GM21529 (cell line): Measurements from ENCODE around the gene NCF2.
A peak's percentile ranks its signal among the peaks of the same experiment; 100 is the strongest.

Experiments
- ATAC-seq: cut with Tn5 transposase; IDR thresholded peaks from one replicate; pipeline ENCODE4 v1.9.1; 2021; ENCODE audit not compliant: unreplicated experiment

NCF2 gene

DNA sequence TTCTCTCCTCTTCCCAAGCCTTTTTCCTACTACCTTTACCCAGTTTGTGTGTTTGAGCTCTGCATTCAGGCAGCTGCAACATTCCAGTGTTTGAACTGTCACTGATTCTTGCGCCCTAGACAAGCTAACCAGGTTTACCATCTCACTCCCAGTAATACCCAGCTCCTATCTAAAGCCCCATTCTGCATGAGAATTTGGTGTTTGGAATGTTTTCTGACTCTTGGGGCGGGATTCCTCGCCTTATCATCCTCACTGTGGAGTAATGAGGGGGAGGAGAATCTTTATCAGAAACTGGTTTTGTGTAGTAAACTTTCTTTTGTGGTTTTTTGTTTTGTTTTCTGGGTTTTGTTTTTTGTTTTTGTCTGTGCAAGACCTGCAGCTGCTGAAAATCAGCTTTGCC, 36.5 kb downstream of the NCF2 start:
- ATAC-seq = no peak

DNA sequence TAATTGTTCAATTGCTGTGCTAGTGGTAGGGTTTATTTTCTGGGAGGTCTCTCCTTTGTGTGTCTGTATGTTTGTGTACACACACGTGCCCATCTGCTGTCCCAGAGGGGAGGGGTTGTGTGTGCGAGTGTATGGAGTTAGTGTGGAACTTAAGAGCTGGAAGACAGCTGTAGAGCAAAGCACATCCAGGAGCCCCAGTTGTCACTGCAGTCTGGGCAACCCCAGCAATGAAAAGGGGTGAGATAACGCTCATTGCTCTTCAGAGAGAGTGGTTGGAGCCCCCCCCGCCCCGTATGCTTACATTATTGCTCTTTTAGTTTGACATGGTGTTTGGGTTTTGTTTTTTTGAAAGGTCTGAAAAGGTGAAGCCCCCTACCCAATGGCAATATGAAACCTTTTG, 36.9 kb downstream of the NCF2 start:
- no peak for ATAC-seq

DNA sequence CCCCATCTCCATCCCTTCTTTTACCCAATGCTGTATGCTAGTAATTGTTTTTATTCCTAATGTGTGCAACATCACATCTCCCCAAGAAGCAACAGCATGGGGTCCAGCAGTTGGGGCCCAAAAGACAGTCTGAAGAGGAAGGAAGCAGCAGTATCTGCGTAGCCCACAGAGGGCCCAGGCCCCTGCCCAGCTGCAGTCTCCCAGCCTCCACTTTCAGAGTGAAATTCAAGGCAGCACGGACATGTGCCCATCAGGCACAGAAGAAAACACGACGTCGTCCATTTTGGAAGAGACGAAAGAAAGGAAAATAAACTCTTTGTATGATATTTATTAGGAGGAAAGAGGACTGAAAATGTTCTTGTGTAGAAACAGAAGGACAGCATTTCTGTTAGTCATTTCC, 37.4 kb downstream of the NCF2 start:
- no peak for ATAC-seq

- ATAC-seq = no peak
Measured at GRCh38 chr1:183552441-183552840, 37.8 kb downstream of the NCF2 start.

- no peak for ATAC-seq
Measured at GRCh38 chr1:183551924-183552323, 38.3 kb downstream of the NCF2 start.

- no peak for ATAC-seq
Measured at GRCh38 chr1:183550915-183551314, 39.3 kb downstream of the NCF2 start.

- no peak for ATAC-seq
Measured at GRCh38 chr1:183548116-183548515, 42.1 kb downstream of the NCF2 start.

DNA sequence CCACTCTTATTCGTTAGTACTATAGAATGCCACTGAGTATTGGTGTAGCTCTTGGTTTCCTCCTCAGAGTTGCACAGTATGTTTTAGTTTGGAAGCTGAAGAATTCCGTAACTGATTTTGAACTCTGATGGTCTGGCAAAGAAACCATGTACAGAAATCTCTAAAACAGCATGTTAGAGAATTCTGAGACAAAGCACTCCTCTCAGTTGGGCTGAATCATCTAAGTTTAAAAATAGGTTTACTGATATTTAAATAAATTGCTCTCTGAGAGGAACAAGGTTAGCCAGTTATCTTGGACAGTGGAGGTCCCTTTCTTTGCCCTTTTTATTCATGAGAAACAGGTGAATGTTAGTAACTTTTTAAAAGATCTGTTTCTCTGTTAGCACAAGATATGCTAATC, 43.8 kb downstream of the NCF2 start:
- ATAC-seq = no peak

- ATAC-seq = no peak
Measured at GRCh38 chr1:183544598-183545297, 45.5 kb downstream of the NCF2 start.

GRCh38 chr1:183543619-183544204, 46.5 kb downstream of the NCF2 start:
- peak; percentile 75 for ATAC-seq

GRCh38 chr1:183537405-183537804, 52.9 kb downstream of the NCF2 start:
- ATAC-seq = no peak

DNA sequence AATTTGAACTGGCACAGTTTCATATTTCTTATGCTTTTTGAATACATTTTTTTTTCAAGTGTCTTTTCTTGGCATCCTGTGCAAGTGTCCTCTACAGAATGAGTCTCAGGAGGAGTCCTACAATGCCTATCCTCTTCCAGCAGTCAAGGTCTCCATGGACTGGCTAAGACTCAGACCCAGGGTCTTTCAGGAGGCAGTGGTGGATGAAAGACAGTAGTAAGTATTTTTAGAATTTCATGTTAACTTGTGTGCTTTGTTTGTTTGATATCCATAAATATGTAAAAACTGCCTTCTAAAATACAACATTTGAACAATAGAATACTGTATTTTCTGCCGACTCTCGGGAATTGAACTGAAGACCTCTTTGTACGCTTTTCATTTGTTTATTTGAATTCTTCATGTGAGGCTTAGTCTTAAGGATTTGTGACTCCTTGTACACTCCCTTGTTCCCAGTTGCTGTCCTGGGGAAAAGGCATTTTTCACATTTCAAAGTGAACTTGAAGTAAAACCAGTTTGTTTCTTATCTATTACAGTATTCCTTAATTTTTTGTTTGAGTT, 56.6 kb downstream of the NCF2 start:
- no peak for ATAC-seq

DNA sequence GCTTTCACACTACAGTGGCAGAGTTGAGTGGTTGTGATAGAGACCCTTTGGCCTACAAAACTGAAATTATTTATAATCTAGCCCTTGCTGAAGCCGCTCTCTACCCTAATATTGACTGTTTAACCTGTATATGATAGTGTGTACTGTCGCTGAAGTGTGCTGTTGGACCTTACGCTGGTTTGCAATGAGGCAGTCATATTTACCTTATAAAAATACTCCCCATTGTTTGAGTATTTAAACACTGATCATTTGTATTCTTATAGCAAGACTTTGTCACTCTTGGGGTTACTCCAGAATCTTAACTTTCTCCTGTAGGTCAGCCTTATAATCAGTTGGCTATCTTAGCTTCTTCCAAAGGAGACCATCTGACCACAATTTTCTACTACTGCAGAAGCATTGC, 61.7 kb downstream of the NCF2 start:
- ATAC-seq = no peak

GRCh38 chr1:183522104-183522503, 68.2 kb downstream of the NCF2 start:
- no peak for ATAC-seq

- ATAC-seq = no peak
Measured at GRCh38 chr1:183520379-183520778, 69.9 kb downstream of the NCF2 start.

- ATAC-seq = no peak
Measured at GRCh38 chr1:183517401-183517800, 72.9 kb downstream of the NCF2 start.

DNA sequence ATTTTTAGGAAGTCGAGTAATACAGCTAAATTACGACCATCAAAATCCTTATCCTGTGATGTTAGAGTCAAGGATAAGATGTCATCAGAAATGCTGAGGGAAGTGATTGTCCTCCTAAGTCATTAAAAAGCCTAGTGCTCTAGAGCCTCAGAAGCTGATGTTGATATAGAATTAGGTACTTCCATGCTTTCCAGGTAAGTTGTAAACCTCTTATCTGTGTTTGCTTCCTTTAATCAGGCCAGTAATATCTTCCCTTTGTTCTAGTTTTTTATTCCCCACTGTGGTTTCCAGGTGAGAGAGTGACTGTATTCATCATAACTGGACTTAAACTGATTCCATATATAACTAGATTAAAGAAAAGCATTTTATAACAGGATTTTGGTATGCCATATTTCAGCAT, 73.5 kb downstream of the NCF2 start:
- ATAC-seq = no peak

GRCh38 chr1:183515002-183515689, 75.1 kb downstream of the NCF2 start:
- no peak for ATAC-seq

DNA sequence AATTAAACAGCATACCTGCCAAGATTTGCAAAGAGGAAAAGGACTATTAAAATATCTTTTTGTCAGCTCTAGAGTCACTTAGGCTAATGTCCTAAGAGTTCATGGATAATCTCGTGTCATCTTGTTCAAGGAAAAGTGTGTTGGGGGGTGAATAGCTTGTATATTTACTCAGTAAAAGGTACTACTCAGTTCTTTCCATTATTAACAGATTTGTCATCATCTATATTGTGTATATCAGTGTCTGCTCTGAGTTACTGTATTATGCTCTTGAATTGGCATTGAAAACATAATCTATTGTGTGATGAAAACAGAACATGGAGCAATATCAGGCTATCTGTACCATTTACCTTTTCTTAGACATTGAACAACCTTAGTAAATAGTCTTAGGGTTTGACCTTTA, 76.0 kb downstream of the NCF2 start:
- ATAC-seq = no peak

- no peak for ATAC-seq
Measured at GRCh38 chr1:183512450-183512849, 77.8 kb downstream of the NCF2 start.

DNA sequence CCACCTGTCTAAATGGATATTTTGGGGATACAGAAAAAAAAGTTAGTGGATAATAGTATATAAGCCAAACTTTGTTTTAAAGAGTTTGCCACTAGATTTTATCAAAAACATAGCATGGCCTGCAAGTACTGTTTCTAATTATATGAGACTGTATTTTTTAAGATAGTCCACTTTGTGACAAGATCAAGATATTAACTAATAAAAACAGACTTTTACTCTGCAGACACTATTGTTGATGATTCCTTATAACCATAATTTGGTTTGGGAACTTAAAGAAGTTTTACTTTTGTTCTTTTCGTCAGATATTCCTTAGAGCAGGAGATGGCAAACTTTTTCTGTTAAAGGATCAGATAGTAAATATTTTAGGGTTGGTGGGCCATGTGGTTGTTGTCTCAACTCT, 81.6 kb downstream of the NCF2 start:
- ATAC-seq = no peak

DNA sequence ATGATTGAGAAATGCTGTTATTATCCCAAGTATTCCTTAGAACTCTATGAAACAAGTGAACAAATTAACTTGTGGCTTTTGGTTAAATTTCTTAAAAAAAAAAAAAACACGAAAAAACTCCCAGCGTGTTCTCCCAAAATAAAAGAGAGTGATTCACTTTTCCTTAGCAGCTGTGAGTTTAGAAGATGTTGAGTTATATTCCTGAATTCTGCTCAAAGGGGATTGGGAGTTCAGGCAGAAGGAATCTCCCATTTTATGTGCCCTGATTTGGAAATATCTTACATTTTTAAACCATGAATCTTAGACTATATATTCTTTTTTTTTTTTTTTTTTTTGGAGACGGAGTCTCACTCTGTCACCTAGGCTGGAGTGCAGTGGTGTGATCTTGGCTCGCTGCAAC, 83.7 kb downstream of the NCF2 start:
- ATAC-seq = no peak
